Forelimb muscle (tissue), 1 donor: ENCODE data around the gene RGS19. TPM values are rescaled to one million over a fixed set of nuclear protein-coding genes. Genes with fewer than 3 reads are reported as not detected.
"Not testable (repeated sequence)": the region's sequence is repeated elsewhere in the genome, so short reads cannot be mapped to it uniquely, and the experiment has no call there.

Experiments used
- DNase-seq: peaks from one replicate; pipeline ENCODE4 v3.0.0-alpha.2; 2013; ENCODE audit warnings: low read depth
- polyA plus RNA-seq: library from polyadenylated mRNA; unstranded; fragments of 120-200 nt; gene quantifications from one replicate; pipeline ENCODE4 v1.2.1, GENCODE V29; 2013; ENCODE audit not compliant: insufficient read length

Gene RGS19, protein sequence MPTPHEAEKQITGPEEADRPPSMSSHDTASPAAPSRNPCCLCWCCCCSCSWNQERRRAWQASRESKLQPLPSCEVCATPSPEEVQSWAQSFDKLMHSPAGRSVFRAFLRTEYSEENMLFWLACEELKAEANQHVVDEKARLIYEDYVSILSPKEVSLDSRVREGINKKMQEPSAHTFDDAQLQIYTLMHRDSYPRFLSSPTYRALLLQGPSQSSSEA
- polyA plus RNA-seq: 4.7 TPM

DNA sequence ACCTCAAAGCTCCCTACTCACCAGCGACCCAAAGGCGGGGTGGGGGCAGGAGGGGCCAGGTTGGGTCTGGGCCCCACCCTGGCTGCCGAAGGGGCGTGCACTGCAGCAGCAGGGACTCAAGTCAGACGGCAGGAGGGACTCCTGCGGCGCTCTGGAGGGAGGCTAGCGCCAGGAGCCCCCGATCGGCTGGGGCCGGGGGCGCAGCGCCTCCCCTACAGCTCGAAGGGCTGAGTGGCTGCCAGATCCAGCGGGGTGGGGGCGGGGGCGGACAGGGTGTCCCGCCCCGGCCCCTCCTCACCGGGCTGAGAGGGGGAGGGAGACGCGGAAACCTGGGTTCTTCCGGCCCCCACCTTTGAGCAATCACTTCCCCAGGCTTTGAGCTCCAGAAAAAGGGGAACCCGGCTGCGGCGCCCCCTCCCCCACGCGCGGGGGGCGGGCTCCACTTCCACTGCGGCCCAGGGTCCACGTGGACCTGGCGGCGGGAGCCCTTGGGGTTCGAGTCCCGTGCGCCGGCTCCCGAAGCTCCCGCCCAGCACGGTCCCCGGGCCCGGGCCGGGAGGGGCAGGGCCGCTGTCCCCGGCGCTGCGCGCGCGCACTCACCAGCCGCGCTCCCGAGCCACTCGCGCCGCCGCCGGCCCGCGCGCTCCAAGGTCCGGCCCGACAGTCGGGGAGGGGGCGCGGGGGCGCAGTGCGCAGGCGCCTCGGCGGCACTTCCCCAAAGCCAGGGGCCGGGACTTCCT lies at the start of gene RGS19:
Gene RGS19 (minus strand): TSS at position 246 of the 740 bp plus-strand sequence. CDS start 2,632 bp downstream, outside the sequence.
- peak; percentile 38 for DNase-seq

DNA sequence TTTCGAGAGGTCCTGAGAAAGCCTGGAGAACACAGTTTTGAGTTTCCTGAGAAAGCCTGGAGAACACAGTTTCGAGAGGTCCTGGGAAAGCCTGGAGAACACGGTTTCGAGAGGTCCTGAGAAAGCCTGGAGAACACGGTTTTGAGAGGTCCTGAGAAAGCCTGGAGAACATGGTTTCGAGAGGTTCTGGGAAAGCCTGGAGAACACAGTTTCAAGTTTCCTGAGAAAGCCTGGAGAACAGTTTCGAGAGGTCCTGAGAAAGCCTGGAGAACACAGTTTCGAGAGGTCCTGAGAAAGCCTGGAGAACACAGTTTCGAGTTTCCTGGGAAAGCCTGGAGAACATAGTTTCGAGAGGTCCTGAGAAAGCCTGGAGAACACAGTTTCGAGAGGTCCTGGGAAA lies 44.2 kb upstream of the RGS19 start:
- not testable (repeated sequence) for DNase-seq

DNA sequence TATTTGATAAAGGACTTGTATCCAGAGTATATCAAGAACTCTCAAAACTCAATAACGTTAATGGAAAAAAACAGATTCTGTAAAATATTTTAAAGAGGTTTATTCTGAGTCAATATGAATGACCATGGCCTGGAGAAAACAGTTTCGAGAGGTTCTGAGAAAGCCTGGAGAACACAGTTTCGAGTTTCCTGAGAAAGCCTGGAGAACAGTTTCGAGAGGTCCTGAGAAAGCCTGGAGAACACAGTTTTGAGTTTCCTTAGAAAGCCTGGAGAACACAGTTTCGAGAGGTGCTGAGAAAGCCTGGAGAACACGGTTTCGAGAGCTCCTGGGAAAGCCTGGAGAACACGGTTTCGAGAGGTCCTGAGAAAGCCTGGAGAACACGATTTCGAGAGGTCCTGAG lies 43.6 kb upstream of the RGS19 start:
- DNase-seq: not testable (repeated sequence)

DNA sequence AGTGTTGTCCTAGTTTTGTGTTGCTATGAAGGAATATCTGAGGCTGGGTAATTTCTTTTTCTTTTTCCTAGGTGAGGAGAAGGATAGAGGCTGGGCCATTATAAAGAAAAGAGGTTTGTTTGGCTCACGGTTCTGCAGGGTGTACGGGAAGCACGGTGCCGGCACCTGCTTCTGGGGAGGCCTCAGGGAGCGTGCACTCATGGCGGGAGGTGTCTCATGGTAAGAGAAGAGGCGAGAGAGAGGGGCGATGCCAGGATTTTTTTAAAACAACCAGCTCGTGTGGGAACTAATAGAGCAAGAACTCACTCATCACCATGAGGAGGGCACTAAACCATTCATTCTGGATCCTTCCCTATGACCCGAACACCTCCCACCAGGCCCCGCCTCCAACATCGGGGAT lies 42.3 kb upstream of the RGS19 start:
- no peak for DNase-seq

DNA sequence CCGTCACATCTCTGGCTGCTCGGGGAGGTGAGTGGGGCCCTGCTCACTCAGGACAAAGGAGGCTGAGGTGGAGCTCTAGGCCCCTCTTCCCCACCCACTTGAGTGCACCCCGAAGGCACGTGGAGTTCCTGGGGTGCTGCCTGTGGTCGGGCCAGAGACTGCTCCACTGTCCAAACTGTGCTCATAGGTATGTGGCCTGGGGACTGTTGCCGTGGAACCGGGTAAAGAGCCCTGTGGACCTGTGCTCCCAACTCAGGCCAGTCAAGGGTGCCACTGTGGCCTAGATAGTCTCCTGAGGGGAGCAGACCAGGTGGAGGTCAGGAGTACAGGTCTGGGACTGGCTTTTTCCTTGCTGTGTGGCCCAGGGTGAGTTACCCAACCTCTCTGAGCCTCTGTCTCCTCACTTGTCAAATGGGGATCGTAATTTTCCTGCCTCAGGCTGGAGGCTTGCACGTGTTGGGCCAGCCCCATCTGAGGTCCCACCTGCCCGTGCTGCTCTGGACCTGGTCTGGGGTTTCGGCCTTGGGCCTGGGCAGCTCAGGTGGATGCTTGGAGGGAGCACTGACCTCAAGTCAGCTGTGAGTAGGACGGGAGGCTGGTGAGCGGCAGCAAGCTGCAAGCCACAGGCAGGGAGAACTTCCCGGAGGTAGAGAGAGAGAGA lies 40.5 kb upstream of the RGS19 start:
- no peak for DNase-seq

DNA sequence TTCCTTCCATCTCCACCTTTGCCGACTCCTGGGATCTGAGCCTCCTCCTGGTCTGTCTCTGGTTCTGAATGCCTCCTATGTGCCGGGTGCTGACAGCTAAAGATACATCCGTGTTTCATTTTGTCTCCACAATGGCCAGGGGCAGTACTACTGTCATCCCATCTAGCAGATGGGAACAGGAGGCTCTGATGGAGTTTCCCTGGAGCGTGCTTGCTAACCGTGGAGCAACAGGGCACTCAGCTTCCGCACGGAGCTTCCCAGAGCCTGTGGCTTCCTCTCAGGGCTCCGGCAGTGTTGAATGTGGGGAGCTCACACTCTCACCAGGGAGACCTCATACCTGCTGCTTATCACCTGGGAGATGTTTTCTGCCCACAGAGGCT lies 40.0 kb upstream of the RGS19 start:
- no peak for DNase-seq

DNA sequence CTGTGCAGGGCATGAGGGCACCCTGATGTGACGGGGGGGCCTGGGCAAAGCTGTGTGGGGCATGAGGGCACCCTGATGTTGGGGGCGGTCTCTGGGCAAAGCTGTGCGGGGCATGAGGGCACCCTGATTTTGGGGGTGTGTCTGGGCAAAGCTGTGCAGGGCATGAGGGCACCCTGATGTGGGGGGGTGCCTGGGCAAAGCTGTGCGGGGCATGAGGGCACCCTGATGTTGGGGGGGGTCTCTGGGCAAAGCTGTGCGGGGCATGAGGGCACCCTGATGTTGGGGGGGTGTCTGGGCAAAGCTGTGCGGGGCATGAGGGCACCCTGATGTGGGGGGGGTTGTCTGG lies 38.1 kb upstream of the RGS19 start:
- DNase-seq: not testable (repeated sequence)

DNA sequence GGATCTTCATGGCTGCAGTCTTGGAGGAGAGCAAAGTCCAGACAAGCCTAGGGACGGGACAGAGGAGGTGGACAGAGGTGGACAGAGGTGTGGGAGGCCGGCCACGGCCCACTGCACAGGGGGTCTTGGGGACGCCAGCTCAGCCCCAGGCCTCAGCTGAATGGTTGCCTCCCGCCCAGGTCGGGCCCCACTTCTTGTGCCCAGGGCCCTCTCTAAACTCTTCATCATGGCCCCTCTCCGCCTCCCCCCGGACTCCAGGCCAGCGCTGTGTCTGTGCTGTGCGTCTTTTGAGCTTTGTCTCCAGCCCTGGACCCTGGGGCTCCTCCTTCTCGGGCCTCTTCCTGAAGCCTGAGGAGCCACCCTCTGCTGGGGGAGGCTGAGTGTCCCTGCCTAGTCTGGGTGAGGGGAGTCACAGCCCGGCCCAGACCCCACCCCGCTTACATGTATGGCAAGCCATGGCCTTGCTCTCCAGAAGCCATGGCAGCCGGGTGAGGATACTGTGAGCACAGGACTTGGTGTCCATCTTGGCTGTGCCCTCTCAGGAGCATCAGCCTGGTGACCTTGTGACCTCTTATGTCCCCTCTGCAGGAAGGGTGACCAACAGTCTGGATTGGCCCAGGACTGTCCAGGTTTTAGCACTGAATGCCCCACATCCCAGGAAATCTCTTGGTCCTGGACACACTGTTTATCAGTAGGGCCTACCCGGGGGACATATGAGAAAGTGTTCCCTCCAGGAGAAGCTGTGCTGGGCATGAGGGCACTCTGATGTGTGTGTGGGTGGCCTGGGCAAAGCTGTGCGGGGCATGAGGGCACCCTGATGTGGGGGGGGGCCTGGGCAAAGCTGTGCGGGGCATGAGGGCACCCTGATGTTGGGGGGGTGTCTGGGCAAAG lies 37.5 kb upstream of the RGS19 start:
- no peak for DNase-seq

DNA sequence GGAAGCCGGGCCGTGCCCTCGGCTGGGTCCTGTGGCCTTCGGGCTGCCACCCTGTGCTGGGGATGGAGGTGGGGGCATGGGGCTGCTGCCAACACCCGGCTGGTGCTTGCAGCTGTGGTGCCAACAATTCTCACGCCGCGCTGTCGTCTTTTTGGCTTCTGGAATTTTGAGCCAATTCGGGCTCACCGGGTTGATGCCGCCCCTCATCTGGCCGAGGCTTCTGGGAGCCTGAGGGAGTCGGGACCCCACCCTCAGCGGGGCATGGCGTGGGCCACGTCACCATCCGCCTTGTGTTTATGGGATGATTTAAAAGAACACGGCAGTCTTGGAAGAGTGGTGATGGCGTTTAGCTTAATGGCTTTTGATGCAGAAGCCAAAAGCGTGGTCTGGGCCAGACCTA lies 36.7 kb upstream of the RGS19 start:
- DNase-seq: no peak

DNA sequence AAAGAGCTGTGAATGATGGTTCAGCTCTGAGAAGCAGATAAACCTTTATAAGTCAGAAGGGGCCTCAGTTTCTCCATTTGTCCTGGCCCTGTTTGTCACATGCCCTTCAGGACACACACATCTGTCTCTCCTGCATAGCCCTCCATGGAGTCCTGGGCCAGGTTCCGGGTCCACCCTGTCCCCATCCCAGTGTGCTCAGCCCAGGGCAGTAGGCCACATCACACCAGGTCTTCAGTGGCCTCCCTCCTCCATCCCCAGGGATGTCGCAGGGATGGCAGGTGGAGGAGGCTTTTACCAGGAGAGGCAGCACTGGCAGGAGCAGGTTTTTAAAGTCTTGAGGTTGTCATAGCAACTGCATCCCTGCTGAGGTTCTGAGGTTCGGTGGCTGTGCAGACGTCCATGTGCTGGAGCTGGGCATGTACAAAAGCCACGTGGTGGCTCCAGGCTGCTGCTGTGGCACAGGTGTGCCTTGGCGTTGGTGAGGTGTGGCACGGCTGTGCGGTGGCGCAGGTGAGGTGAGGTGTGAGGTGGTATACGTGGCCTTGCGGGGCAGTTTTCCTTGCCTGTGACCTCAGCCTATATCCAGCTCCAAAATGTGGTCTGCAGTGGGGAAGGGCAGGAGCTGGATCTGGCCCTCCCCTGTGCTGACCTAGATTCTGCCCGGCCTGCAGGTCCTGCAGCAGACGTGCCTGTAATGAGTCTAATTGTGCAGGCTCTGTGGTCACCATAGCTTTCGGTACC lies 36.0 kb upstream of the RGS19 start:
- no peak for DNase-seq

DNA sequence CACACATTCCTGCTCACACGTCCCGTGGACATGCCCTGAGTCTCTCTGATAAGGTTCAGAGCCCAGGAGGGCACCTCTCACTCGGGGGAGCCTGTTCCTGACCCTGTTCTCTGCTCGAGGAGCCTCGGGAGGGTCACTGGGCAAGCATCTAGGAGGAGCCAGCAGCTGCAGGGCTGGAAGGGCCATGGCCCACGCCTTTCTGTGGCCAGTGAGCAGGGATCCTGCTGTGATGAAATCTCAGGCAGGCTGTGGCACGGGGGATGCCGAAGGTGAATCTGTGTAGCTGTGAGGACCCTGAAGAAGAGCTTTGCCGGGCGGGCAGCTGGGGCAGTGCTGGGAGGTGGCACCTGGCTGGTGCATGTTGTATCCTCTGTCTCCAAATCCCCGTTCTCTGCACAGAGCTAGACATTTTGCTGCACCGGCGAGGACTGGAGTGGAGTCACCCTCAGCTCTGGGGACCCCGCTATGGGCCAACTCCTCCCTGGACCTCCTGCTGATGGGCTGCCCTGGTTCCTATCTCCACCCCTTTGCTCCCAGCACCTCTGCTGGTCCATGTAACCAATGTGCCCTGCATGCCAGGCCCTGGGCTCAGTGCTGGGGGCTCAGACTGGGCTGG lies 35.1 kb upstream of the RGS19 start:
- DNase-seq: no peak

DNA sequence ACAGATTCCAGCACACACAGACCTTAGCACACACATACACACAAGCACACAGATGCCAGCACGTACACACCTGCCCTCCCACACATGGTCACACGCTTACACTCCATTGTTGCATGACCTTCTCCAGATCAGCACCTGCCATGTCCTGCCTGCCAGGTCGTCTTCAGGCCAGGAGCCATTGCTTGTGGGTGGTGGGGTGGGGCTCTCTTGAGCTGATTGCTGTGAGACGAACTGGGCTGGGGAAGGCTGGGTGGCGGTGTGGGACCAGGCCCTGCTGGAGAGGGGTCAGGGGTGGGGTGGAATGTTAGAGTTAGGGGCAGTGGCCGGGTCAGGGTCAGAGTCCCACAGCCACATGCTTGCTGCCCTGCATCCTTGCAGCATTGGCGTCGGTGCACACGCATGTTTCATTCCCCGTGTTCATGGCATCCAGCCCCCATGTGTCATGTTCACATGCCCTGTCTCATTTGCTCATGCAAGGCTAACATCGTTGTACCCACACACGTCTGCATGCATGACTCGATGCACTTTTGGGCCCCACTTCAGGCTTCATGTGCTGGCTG lies 34.6 kb upstream of the RGS19 start:
- DNase-seq: no peak

DNA sequence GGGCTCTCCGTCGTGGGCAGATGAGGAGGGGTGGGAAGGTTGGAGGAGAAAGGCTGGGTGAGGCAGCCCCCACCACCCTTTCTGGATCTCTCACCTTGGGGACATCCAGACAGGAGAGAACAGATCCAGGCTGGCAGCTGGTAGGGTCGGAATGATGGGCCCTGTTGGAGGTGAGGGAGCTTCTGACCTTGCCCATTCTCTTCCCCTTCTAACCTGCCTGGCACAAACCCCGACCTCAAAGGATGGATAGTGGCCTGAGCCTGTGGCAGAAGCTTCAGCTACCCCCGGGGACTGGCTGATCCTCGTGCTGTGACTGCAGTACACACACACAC lies 34.1 kb upstream of the RGS19 start:
- DNase-seq: no peak

DNA sequence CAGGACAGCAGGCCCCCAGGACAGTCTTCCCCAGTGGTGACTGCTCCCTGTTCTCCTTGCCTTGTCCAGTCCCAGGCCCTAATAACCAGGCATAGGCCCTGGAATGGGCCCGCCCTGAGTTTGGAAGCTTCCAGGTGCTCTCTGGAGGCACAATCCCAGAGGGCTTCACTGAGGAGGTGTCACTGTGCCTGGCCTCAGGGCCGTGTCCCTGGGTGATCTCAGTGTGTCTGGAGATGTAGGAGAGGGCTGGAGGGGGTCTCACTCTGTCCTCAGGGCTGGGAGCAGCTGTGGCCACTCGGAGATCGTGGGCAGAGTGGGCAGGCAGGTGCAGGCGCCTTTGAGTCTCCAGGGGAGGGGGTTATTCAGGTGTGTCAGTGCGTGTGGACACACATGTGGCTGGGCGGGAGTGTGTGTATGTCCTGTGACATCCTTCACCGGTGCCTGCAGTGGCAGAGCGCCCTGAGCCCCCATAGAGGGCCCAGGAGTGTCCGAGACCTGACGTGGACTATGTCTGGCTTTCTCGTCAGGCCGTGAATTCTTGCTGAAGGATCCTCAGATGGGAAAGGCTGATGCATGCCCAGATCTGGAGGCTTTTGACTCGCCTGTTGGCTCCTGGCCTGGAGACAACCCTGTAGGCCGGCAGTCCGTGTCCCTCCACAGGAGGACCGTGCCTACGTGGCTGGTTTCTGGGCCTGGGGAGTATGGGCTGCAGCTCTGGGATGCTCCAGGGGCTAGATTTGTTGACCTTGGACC lies 33.5 kb upstream of the RGS19 start:
- no peak for DNase-seq

DNA sequence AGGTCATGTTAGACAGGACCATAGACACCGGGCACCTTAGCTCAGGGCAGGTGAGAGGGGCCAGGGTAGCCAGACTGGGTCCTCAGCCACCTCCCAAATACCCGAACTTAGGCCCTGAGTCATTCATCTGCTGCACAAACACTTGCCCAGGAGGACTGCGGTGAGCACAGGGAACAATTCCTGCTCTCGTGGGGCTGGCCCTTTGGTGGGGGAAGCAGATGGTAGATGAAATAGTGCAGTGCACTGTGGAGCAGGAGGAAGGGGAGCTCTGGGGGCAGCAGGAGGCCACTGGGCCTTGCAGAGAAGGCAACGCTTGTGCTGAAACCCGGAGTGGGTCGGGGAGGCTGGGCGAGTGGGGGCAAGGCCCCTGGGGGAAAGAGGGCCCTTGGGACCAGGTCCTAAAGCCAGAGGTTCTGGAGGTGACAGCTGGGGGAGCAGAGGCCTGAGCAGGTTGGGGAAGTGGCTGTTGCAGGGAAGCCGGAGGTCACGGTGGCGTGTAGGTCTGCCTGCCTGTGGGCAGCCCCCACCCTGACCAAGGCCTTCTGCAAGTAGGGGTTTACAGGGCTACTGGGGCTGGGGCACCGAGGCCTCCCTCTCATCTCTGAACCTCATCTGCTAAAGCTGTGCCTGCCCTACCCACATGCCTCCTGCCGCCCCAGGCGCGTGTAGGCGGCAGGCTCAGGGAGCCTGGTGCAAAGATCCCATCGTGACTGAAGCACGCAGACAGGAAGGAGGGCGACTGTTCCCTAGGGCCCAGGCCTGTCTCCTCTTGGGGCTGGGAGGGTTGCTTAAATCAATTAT lies 32.7 kb upstream of the RGS19 start:
- no peak for DNase-seq

DNA sequence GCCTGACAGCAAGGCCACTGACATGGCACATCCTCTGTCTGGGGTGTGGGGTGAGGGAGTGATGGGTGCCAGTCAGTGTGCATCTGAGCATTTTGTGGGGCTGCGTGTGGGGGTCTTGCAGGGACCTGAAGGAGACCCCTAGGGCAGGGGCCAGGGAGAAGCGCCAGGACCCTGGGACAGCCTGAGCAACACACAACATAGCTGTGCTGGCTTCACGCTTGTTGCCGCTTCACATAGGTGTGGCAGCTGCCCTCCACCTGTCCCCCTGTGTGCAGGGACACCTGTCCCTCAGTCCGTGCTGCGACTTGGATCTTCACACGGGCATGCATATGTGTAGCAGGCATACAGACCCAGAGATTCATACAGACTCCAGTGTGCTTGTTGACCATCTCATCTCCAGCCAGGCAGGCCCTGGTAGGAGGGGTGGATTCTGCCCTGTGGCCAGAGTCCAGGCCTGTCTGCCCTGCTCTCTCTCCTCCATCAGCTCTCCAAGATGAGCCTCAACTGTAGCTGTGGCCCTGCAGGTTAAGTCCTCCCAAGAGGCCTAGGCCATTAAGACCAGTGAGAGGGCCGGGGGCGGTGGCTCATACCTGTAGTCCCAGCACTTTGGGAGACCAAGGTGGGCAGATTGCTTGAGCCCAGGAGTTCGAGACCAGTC lies 31.2 kb upstream of the RGS19 start:
- no peak for DNase-seq

DNA sequence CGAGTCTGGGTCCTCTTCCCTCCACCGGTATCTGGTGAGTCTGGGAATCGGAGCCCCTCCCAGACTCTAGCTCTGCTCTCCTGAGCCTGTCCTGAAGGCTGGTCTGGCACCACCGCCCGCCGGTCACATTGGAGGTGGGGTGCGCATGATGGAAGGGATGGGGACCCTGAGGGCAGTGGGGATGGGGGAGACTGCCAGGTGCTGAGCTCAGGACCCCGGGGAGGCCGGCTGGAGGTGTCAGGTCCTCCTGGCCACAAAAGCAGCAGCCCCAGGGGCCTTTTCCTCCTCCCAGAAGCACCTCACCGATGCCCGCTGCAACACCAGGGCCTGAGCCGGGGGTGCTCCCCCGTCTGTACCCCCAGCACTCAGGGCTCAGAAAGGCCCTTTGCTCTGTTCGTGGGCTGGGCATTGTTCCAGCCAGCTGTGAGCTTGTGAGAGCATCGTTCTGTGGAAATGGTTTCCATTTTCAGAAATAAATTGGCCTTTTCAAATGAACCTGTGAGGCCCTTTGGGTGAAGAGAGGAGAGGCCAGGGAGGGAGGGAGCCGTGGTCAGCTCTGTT lies 30.6 kb upstream of the RGS19 start:
- DNase-seq: no peak
